Stimulated activated CD4-positive, alpha-beta T cell treated with anti-CD3 and anti-CD28 coated beads, Interleukin-2, amount 100 ng/mL, for 48 hours (primary cell): ENCODE data around the gene RBM5.

Experiments used
- DNase-seq, 2 donors: peaks; one replicate each; pipeline ENCODE4 v3.0.0-alpha.2; 2020

The RBM5 gene

DNA sequence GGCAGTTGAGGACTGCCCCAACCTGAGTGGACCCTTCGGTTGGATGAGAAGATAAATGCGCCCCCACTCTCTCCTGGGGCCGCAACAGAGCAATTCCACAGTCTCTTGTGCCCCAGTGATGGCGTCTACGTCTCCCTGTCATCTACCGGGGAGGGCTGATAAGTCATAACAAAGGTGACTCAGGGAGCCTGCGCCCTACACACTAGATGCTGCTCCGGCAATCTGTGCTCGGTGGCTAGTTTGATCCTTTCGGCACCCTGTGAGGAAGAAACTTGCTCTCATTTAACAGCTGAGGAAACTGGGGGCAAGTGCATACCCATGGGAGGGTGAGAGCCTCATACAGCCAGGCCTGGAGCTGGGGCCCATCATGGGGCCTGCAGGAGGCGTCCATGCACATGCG, 52.3 kb downstream of the RBM5 start:
- DNase-seq: no peak

DNA sequence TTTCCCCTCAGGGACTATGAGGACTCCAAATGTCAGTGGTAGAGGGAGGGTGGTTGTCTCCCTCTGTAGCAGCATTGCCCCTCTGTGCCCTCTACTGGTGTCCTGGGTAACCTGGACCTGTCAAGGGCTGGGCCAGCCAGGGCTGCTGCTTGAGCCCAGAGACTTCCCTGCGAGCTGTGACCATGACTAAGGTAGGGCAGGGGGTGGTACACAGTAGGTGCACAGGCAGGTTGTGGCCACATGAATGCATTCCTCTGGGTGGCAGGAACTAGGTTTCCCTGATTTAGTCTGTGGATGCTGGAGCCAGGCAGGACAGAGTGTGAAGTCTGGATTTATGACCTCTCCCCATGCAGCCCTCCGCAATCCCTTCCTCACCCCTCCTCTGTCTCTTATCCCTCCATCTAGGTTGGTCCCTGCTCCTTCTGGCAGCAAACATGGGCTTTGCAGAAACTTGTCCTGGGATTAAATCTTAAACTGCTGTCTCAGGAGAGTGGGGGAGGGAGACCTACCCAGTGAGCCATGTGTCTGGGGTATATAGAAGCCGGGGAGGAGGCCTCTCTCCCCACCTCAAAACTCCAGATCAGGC, 57.7 kb downstream of the RBM5 start:
- no peak for DNase-seq

DNA sequence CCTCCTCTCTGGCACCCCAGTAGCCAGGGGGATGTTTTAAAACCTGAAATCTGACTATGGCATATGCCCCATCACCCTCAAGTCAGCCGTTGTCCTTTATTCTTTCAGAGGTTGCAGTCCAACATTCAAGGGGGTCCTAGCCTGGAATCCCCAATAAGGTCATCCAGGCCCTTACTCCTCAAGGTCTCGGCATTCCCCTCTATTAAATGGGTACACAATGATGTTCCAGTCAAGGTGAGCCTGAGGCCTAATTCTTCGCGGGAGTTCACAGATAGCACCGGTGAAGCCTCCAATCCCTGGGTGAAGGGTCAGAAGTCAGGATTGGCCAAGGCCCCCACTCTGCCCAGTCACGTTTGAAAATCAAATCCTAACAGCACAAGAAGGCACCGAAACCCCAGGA, 58.3 kb downstream of the RBM5 start:
- DNase-seq: no peak

DNA sequence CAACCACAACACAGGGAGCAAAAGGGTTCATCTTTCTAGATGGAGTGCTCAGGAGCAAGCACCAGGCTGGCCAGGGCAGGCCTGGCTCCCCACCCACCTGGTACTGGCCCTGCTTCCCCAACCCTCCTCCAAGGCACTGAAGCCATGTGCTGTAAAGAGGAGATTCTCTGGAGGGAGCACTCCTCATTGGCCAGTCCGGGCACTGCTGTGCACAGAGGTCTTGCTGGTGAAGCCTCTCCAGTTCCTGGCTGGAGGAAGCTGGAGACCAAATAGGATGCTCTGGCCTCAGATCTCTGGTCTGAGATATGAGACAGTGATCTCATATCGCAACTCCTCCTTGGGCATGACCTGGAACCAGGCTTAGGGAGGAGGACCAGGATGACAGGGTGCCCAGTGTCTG, 58.7 kb downstream of the RBM5 start:
- DNase-seq: no peak

DNA sequence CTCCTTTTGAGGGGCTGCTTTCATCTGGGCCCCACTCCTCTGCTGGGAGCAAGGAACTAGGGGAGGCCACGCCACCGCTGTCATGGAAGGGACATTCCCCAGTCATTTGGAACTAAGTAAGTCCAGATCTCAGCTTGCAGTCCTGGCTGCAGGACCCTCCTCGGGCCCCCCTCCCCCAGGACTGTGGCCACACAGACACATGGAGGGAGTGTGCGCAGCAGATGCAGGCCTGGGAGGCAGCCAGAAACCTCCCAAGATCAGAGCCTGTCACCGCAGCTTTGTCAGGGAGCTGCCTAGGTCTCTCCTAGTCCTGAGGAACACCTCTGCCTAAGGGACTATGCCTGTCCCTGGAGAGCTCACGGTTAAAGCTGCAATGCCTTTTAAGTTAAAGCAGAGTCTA, 59.1 kb downstream of the RBM5 start:
- DNase-seq: no peak

DNA sequence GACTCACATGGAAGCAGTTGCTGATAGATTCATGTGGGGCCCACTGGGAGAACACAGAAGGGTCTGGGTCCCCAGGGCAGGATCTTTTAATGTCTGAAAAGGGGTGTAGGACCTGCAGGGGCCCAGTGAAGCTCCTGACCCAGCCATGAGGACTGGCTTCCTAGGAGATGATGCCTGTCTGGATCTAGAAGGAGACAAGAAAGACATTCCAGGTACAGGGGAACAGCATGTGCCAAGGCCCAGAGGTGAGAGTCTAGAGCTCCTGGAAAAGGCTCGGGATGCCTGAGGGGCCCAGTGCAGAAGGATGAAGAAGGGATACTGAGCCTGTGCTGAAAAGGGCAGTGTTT, 61.7 kb downstream of the RBM5 start:
- DNase-seq: no peak

DNA sequence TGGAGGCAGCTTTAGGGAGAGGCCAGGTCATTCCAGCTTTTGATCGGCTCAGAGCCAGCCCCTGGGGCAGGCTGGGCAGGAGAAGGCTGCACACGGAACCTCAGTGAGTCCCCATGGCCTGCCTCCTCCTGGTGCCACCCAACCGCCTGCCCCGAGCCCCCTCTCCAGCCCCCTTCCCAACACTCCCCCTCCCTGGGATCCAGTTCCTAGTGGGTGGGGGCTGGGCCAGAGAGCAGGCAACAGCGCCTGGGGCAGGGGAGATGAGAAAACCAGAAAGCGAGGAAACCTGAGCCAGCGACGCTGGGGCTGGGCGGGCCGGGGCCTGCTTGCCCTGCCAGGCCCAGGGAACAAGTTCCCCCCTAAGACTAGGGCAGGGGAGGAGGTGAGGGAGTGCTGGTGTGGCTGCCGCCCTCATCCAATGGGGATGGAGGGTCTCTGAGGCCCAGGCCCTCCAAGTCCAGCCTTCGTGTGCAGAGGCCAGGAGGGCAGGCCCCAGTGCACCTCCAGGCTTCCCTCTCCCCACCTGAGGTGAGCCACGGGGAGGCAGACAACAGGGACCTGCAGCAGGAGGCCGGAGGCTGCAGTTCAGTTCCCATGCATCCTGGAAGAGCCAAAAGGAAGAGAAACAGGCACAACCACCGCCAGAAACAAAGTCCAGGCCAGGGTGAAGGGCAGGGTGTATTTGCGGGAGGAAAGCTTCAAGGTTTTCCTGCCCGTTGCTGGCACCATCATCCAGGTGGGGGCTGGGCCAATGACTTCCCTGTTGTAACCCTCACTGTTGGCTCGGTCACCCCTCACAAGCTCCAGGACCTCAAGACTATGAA, 62.4 kb downstream of the RBM5 start:
- DNase-seq: no peak

DNA sequence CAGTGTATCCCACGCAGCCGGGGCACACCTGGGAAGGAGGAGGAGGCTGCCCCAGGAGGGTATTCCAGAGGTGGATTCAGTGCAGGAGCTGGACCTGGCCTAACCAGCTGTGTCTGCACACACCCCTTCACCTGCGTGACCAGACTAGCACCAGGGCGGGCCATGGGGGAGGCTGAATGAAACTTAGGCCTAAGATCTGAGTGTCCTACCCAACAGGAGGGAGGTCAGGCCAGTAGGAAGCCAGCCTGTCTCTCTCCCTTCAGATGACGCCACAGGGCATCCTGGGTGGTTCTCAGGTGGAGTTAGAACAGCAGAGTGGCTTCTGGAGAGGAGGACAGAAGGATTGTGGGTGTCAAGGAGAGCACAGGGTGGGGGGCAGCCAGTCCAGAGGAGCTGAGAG, 63.0 kb downstream of the RBM5 start:
- DNase-seq: no peak

DNA sequence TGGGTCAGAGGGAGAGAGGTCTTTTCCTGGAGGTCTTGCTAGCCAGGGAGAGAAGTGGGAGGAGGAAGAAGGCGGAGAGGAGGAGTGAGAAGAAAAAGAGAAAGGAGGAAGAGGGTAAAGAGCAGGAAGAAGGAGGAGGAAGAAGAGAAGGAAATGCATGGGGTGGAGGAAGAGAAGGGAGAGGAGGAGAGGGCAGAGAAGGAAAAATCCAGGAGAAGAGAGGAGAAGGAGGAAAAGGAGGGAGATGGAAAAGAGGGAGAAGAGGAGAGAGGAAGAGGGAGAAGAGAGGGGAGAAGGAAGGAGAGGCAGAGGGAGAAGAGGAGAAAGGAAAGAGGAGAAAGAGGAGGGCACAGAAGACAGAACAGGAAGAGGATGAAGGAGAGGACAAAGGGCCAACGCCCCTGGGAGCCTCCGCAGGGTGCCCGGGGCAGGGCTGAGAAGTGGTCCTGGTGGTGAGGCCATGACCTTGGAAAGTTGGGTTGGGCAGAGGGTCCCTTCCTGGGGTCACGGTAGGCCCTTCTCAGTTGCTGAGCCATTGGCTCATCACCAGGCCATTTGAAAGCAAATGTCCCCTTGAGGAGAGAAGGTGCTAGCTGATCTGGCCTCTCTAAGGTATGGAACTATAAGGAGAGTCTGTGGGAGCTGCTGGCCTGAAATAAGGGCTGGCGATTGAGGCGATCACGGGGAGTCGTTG, 65.2 kb downstream of the RBM5 start:
- DNase-seq: no peak

DNA sequence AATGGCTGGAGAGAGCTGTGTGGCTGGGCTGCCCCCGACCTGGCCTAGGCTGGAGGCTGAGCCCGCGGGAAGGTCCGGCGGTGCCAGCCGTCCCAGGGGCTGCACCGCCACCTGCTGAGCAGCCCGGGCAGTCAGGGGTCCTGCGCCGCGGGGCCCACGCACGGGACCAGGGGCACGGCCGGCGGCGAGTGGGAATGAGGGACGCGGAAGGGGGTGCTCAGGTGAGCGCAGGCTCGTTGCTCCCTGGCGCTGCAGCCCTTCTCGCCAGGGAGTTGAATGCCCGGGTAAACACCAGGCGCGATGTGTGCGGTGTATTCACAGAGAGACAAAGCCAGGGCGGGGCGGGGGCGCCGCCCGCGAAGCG, 65.7 kb downstream of the RBM5 start:
- DNase-seq: no peak

DNA sequence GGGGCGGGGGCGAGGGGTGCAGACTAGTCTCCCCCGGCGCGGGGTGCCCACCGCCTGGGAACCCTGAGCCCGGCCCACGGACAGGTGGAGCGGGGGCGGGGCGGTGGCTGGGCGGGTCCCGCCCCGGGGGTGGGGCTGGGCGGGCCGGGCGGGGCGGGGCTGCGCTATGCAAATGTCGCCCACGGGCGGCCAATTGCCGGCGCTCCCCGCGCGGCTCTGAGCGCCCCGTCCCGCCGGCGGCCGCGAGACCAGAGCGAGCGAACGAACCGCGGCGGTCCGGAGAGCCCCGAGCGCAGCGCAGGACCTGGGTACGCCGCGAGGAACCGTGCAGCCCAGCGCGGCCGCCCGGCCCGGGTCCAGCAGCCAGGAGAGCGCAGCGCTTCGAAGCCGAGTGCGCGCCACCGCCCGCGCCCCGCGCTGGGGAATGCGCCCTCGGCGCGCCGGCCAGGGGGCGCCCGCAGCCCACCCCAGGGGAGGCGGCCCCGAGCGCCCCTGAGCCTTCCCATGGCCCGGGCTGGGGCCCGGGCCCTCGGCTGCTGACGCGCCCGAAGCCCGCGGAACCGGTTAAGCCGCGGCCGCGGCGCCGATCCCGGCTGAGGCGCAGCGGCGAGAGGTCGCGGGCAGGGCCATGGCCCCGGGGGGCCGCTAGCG, 66.2 kb downstream of the RBM5 start, which contains the start of gene SEMA3F:
TSS of gene SEMA3F (plus strand) at position 485 of the 651 bp plus-strand sequence. CDS start 4,299 bp downstream, outside the sequence.
- peak; percentile 39 to 63 for DNase-seq

DNA sequence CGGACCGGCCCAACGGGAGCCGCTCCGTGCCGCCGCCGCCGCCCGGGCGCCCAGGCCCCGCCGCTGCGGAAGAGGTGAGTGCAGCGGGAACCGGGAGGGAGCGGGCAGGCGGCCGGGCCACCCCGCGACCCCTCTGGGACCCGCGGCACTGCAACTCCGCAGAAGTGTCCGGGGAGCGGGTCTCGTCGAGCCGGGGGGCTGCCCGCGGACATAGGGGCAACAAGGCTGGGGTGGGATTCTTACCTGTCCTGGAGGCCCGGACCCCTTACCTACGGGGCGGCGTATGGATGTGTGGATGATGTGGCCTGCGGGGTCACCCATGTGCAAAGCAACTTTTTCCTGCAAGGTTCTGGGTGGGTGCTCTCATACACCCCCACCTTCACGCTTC, 66.8 kb downstream of the RBM5 start:
- DNase-seq: no peak

DNA sequence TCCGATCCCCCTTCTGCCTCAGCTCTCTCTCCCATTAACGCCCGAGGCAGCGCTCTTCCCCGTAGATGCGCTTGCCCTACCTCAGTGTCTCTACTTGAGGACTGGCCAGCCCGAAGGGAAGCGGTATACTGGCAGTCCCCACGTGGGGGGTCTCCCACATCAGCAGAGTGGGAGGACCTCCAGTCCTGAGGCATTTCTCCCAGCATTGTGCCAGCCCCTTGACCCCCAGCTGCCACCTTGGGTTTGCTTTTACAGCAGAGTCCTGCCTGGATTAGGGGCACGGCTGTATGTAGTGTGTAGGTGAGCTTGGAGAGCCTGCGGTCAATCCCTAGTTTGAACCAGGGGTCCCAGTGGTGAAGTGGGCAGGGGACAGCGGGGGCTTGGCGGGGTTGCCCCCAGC, 67.2 kb downstream of the RBM5 start:
- DNase-seq: no peak

DNA sequence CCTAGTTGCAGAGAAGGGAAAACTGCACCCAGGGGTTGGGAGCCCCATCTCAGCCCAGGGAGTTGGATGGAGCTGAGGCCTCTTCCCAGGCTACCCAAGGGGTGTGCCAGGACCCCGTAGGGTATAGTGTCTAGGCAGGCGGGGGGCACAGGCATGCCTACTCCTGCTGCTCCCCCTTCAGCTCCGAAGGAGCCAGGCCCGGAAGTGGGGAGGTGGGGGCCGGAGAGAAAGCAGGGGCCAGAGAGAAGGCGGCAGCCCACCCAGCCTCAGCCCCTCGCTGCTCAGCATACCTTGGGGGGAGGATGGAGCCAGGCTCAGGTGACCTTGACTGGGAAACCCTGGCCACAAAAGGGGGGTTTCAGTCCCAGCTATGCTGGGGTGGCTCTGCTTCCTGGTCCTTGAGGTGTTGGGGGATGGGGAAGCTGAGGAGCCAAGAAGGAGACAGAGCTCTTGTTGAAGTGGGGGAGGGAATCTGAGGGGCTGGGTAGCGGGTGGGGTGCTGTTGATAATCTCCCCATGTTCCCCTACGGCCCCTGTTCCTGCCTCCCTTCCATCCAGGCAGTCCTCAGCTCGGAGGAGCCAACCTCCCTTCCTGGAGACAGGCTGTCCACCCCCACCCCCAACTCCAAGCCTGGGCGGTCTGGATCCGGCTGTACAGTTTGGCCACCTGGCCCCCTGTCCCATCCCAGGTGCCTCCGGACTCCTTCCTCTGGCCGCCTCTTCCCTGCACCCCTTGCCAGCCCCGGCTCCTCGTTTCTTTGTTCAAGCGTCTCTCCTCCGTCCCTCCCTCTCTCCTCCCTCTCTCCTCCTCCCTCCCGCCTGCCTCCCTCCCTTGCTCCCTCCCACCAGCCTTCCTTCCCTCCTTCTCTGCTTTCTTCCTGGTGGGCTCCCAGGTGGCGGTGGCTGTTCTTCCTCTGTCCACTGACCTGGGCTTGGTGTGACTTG, 68.1 kb downstream of the RBM5 start:
- DNase-seq: no peak

DNA sequence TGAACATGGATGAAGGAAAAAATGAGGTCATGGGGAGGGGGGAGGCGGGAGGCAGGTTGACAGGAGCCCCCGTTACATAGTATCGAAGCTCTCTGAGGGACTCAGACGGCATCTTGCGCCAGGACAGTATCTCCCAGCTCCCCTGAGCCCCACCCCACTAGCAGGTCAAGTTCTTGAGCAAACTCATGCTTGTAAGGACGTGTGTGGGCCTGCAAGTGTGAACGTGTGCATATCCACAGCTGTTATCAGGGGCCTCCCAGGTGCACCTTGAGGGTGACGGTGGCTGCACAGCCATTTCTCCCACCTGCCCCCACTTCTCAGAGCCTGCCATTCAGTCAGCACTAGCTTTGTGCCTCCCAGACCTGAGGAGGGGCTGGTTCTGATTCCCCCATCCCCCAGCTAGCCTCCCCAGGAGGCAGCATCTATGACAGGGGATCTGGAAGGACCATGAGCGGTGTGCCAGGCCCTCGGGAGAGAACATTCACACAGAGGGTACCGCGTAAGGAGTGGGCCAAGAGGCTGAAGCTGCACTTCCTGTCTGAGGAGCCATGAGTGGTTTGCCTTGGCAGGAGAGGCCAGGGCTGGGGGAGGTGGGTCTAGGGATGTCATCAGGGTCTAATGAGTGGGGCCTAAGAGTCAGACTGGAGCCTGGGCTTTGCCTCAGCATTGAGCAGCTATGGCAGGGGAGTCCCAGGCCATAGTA, 69.3 kb downstream of the RBM5 start:
- DNase-seq: no peak

DNA sequence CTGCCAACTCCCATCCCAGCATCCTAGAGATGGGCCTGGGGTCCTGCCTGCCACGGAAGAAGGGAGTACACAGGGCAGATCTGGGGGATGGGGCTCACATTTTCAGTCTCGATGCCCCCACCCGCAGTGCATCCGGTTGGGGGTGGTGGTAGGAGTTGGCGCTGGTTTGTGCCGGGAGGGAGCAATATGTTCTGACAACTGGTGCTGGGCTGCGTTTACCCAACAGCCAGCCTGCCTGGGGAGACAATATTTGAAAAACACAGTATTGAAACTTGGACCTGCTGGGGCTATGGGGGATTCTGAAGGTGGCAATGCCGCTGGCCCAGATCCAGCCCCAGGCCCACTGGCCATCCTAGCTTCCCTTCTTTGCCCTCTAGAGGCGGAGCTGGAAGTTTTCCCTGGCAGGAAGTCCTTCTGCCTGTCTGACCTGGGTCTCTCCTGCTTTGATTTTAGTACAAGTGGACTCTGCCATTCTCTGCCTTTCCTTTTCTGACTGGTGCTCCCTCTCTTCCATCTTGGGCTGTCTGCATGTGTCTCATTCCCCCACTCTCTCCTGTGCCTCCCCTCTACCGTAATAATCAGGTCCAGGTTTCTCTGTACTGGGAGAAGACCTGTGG, 69.9 kb downstream of the RBM5 start:
- no peak for DNase-seq

DNA sequence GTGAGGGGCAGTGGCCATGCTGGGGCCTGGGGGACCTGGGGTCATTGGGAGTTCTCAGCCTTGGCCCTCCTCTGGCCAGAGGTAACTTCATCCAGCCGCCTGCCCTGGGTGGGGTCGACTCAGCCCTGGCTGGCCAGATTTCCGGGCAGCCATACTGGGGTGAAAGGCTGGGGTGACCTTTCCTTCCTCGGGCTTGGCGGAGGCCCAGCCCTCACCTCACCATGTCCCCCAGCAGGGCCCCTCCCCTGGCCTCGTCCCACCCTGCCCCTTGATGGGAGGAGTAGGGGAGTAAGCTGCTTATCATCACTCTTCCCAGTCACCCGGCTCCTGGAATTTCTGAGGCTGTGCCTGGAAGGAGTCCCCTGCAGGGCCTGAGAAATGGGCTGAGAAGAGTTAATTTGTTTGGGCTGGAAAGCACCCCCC, 71.9 kb downstream of the RBM5 start:
- no peak for DNase-seq

DNA sequence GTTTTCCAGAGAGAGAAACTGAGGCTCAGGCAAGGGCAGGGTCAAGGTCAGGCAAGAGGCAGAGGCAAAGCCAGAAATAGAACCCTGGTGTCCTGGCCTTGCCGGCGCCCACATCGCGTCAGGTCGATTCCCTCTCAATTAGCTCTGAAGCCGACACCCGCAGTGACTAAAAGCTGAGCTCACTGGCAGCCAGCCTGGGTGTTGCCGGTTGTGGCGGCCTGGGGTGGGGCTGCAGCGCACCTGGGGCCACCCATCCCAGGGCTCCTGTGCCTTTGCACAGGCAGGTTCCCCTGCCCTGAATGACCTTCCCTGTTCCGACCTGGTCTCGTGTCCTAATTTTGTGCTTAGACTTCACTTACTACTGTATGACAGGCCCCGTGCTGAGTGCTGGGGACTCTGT, 72.6 kb downstream of the RBM5 start:
- DNase-seq: no peak

DNA sequence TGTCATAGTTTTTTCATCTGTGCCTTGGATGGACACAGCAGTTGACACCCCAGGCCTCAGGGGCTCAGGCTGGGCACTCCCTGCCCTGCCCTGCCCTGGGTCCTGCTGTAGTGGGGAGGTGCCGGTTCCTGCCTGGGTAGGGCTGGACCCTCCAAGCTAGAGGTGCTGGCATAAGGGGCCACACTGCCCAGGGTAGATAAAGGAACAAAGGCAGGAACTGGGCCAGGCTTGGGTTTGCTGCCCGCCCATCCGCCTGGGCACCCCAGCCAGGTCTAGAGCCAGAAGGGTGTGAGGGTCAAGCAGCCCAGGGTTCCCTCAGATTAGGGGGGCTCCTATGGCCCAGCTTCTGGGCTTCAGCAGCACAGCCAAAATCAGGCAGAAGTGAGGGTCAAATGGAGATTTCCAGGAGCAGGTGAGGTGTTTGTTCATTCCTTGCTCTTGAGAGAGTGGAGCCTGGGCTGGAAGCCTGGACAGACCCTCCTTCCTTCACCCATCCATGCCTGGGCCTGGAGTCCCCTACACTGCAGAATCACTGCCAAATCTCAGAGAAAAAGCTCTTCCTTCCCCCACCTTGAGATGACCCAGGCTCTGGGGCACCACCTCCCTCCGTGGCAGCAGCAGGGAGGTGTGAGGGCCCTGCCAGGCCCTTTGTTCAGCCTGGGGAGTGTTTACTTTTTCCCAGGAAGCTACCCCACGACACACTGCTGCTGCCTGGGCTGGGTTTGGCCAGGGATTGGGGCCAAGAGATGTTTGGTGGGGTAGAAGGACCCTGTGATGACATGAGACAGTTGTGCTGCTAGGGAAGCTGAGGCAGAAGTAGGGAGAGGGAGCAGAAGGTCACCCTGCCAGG, 73.5 kb downstream of the RBM5 start:
- no peak for DNase-seq
